K562 (cell line): ENCODE measurements around the gene OGFR.

ENCODE experiments used
- CBX3 ChIP-seq, 2 experiments: IDR thresholded peaks; 1 replicate in 1 of 2; 2 replicates in 1 of 2; pipeline ENCODE4 v1.6.1; 2012; ENCODE audit warnings: inconsistent platforms in 2 of 2, low read length in 2 of 2, borderline replicate concordance in 1 of 2, control low read depth in 1 of 2
- HDAC3 ChIP-seq: fragments of 450-650 bp; IDR thresholded peaks from 2 replicates; pipeline ENCODE4 v1.6.1; 2018; ENCODE audit warnings: borderline replicate concordance, mild to moderate bottlenecking, moderate library complexity; ENCODE audit not compliant: partially characterized antibody
- HDAC6 ChIP-seq: IDR thresholded peaks from 2 replicates; pipeline ENCODE4 v1.6.1; 2012; ENCODE audit warnings: low read depth, mild to moderate bottlenecking, control low read depth, inconsistent platforms, low read length, moderate library complexity
- POLR2A ChIP-seq: fragments of 450-650 bp; conservative IDR thresholded peaks from 2 replicates; pipeline ENCODE4 v1.6.1; 2016
- RBM17 ChIP-seq: fragments of 200-400 bp; formaldehyde crosslinking; IDR thresholded peaks from 2 replicates; pipeline ENCODE4 v1.6.1; 2017; ENCODE audit warnings: low read depth, mild to moderate bottlenecking, low read length, borderline replicate concordance
- RFX5 ChIP-seq: IDR thresholded peaks from 2 replicates; pipeline ENCODE4 v1.6.1; 2011; ENCODE audit warnings: low read depth, mild to moderate bottlenecking, improper control_type of control experiment, low read length
- TF ChIP-seq, protein P1 (sequence below): fragments of 450-650 bp; formaldehyde crosslinking; IDR thresholded peaks from 2 replicates; pipeline ENCODE4 v1.4.0; 2020; ENCODE audit warnings: mild to moderate bottlenecking, moderate library complexity

- no peak for TF ChIP-seq CBX3 (IDR thresholded peaks at IDR 0.05; ENCODE audit: borderline replicate concordance in 1 of 2, low read length in 2 of 2)
- TF ChIP-seq, protein P1, sequence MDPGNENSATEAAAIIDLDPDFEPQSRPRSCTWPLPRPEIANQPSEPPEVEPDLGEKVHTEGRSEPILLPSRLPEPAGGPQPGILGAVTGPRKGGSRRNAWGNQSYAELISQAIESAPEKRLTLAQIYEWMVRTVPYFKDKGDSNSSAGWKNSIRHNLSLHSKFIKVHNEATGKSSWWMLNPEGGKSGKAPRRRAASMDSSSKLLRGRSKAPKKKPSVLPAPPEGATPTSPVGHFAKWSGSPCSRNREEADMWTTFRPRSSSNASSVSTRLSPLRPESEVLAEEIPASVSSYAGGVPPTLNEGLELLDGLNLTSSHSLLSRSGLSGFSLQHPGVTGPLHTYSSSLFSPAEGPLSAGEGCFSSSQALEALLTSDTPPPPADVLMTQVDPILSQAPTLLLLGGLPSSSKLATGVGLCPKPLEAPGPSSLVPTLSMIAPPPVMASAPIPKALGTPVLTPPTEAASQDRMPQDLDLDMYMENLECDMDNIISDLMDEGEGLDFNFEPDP (CRISPR knock-in tag) = no peak
- TF ChIP-seq POLR2A = no peak
- TF ChIP-seq RBM17 = no peak
- TF ChIP-seq RFX5 = no peak
- TF ChIP-seq HDAC6 = no peak
- TF ChIP-seq HDAC3 = no peak
Measured at GRCh38 chr20:62820208-62820961, 15.8 kb downstream of the OGFR start.
